SK-N-SH treated with all-trans-retinoic acid at 6 μM for 48 hours (cell line): ENCODE results near the gene TULP1.
"Not testable (repeated sequence)": the region's sequence is repeated elsewhere in the genome, so short reads cannot be mapped to it uniquely, and the experiment has no call there.

Source experiments
- ARNTL ChIP-seq: fragments of 450-650 bp; formaldehyde crosslinking; IDR thresholded peaks from 2 replicates; pipeline ENCODE4 v1.5.0; 2020; ENCODE audit warnings: low read depth, mild to moderate bottlenecking, moderate library complexity, borderline replicate concordance
- BACH2 ChIP-seq: fragments of 250-450 bp; sonication (Bioruptor Pico); IDR thresholded peaks from 2 replicates; pipeline ENCODE4 v1.9.0; 2021; ENCODE audit warnings: mild to moderate bottlenecking, borderline replicate concordance
- CREB5 ChIP-seq: fragments of 250-450 bp; sonication (Bioruptor Pico); IDR thresholded peaks from 2 replicates; pipeline ENCODE4 v1.5.1; 2020; ENCODE audit warnings: low read depth, mild to moderate bottlenecking, moderate library complexity
- CSRNP3 ChIP-seq: fragments of 250-450 bp; sonication (Bioruptor Pico); IDR thresholded peaks from 2 replicates; pipeline ENCODE4 v1.5.1; 2021; ENCODE audit warnings: mild to moderate bottlenecking, moderate library complexity
- ESRRG ChIP-seq: fragments of 250-450 bp; sonication (Bioruptor Pico); IDR thresholded peaks from 2 replicates; pipeline ENCODE4 v1.6.1; 2021; ENCODE audit warnings: mild to moderate bottlenecking
- GLIS3 ChIP-seq: fragments of 250-450 bp; sonication (Bioruptor Pico); IDR thresholded peaks from 2 replicates; pipeline ENCODE4 v1.5.0; 2020; ENCODE audit warnings: mild to moderate bottlenecking, moderate library complexity
- PATZ1 ChIP-seq: fragments of 250-450 bp; sonication (Bioruptor Pico); IDR thresholded peaks from 2 replicates; pipeline ENCODE4 v1.8.0; 2020; ENCODE audit warnings: mild to moderate bottlenecking, moderate library complexity, borderline replicate concordance
- TCF4 ChIP-seq: fragments of 250-450 bp; sonication (Bioruptor Pico); IDR thresholded peaks from 2 replicates; pipeline ENCODE4 v1.8.0; 2021; ENCODE audit warnings: mild to moderate bottlenecking, moderate library complexity, borderline replicate concordance
- ZC3H10 ChIP-seq: fragments of 250-450 bp; sonication (Bioruptor Pico); IDR thresholded peaks from 2 replicates; pipeline ENCODE4 v1.5.1; 2021; ENCODE audit warnings: mild to moderate bottlenecking, moderate library complexity
- ZFP3 ChIP-seq: fragments of 250-450 bp; sonication (Bioruptor Pico); IDR thresholded peaks from 2 replicates; pipeline ENCODE4 v1.5.0; 2020; ENCODE audit warnings: mild to moderate bottlenecking, moderate library complexity
- ZFP30 ChIP-seq: fragments of 450-650 bp; formaldehyde crosslinking; IDR thresholded peaks from 2 replicates; pipeline ENCODE4 v1.5.0; 2022; ENCODE audit warnings: mild to moderate bottlenecking, moderate library complexity
- ZNF70 ChIP-seq: fragments of 450-650 bp; formaldehyde crosslinking; IDR thresholded peaks from 2 replicates; pipeline ENCODE4 v1.5.0; 2020; ENCODE audit warnings: mild to moderate bottlenecking, moderate library complexity

- not testable (repeated sequence) for TF ChIP-seq ZFP3 (CRISPR knock-in tag); CSRNP3 (CRISPR knock-in tag); ZNF70 (CRISPR knock-in tag); PATZ1 (CRISPR knock-in tag); ESRRG (CRISPR knock-in tag); ARNTL (CRISPR knock-in tag); ZC3H10; GLIS3 (CRISPR knock-in tag); TCF4 (CRISPR knock-in tag); CREB5 (CRISPR knock-in tag); ZFP30 (CRISPR knock-in tag); BACH2 (CRISPR knock-in tag)
Measured at GRCh38 chr6:35535847-35536246, 23.2 kb upstream of the TULP1 start.
